GM19438 (cell line): ENCODE data around the gene ZNF33B.
"Not testable (repeated sequence)": the region's sequence is repeated elsewhere in the genome, so short reads cannot be mapped to it uniquely, and the experiment has no call there.

Experiments used
- ATAC-seq: cut with Tn5 transposase; IDR thresholded peaks from one replicate; pipeline ENCODE4 v1.9.1; 2021; ENCODE audit warnings: low read depth; ENCODE audit not compliant: unreplicated experiment

ZNF33B gene

DNA sequence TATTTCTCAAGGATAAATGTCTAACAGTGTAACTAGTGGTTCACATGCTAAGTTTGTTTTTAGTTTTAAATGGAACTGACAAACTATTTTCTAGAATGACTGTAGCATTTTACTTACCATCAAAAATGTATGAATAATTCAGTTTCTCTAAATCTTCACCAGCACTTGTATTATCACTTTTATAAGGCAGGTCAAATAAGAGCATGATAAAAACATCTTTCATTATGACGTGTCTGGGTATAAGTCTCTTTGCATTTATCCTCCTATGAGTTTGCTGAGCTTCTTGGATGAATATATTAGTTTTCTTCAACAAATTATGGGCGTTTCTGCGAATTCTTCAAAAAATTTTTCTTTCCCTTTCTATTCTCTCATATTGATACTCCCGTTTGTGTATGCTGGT, 19.9 kb downstream of the ZNF33B start:
- ATAC-seq = no peak

DNA sequence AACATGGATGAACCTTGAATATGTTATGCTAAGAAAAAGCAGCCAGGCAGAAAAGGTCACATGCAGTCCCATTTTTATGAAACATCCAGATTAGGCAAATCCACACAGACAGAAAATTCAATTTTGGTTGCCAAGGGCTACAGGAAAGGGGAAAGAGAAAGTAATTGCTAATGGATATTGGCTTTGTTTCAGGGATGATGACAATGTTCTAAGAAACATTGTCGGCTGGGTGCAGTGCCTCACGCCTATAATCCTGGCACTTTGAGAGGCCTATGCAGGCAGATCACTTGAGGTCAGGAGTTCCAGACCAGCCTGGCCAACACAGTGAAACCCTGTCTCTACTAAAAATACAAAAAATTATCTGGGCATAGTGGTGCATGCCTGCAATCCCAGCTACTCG, 23.0 kb downstream of the ZNF33B start:
- ATAC-seq = no peak

GRCh38 chr10:42609872-42610271, 28.5 kb downstream of the ZNF33B start:
- ATAC-seq = no peak

- ATAC-seq = no peak
These were observed 40.0 kb downstream of the ZNF33B start for GRCh38 chr10:42598249-42598873.

GRCh38 chr10:42596196-42596595, 42.2 kb downstream of the ZNF33B start:
- no peak for ATAC-seq

DNA sequence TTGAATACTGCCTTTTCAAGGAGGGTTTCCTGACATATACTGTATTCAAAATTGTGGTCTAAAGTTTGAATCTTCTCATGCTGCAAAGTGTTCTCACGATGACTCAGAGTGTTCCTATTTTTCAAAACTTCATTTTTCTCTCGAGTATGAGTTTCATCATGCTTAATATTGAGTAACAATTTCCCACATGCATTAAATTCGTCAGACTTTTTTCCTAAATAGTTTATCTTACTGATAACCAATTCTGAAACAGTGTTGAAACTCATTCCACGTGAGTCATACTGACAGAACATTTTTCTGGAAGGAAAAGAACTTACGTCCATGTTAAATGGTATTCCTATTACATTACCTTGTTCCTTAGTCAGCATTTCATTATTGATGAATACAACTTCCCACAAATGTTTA, 44.1 kb downstream of the ZNF33B start:
- ATAC-seq = no peak

DNA sequence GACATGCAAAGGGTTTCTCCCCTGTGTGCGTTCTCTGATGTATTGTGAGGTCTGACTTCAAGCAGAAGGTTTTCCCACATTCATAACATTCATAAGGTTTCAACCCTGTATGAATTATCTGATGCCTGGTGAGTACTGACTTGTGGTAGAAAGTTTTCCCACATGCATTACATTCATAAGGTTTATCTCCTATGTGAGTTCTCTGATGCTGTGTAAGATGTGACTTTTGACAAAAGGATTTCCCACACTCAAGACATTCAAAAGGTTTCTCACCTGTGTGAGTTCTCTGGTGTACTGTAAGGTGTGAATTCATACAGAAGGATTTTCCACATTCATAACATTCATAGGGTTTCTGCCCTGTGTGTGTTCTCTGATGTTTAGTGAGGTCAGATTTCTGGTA, 45.1 kb downstream of the ZNF33B start:
- no peak for ATAC-seq

GRCh38 chr10:42583828-42584227, 54.5 kb downstream of the ZNF33B start:
- no peak for ATAC-seq

GRCh38 chr10:42578019-42578418, 60.4 kb downstream of the ZNF33B start:
- no peak for ATAC-seq

DNA sequence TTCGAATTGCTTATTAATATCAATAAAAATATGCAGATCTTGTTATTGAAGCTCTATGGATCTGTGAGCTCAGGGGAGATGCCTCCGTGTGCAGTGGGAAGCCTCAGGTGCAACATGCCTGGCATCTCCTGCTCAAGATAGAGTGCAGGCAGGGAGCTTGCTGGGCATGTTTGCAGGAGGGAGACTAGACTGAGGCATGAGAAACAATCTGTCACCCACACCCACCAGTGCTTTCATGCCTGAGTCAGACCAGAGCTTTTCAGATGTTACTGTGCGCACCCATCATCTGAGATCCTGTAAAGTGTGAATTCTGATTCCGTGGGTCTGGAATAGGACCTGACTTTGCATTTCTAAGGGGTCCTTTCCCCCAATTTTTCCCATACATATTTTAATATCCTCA, 62.0 kb downstream of the ZNF33B start:
- ATAC-seq = no peak

DNA sequence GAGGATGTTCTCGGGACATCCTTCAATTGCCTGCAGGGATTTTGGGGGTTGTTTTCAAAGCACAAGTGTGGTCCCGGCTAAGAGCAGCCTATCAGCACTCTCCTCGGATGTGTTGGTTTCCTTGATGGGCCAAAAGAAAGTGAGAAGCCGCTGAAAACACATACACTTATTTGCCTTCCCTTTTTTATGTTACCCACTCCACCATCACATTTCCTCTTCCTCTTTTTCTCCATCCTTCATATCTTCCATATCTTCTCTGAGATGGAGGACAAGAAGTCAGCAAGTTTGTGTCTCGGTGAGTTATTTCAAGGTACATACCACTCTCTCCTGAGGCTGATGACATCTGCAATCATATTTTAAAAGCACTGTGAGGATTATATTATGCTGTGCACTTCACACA, 64.0 kb downstream of the ZNF33B start:
- ATAC-seq = no peak

GRCh38 chr10:42556931-42557330, 81.4 kb downstream of the ZNF33B start:
- no peak for ATAC-seq

GRCh38 chr10:42553576-42553975, 84.8 kb downstream of the ZNF33B start:
- ATAC-seq = not testable (repeated sequence)

DNA sequence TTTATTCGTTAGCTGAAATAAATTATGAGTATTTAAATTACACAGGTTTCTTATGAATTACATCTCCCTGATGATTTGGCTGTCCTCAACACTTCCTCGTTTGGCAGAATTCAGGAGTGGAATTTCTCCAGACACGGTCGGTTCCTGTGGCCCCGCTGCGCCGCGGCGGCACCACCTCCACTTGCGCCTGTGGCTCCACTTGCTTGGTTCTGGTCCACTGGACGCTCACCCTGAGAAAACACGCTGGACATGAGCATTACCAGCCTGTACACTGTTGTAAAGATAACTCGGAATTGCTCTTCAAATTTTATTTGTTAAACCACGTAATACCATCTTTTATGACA, 85.3 kb downstream of the ZNF33B start:
- peak; percentile 25 for ATAC-seq

GRCh38 chr10:42552188-42553063, 85.9 kb downstream of the ZNF33B start:
- ATAC-seq = peak; percentile 89

GRCh38 chr10:42551582-42552187, 86.7 kb downstream of the ZNF33B start:
- peak; percentile 1 for ATAC-seq

DNA sequence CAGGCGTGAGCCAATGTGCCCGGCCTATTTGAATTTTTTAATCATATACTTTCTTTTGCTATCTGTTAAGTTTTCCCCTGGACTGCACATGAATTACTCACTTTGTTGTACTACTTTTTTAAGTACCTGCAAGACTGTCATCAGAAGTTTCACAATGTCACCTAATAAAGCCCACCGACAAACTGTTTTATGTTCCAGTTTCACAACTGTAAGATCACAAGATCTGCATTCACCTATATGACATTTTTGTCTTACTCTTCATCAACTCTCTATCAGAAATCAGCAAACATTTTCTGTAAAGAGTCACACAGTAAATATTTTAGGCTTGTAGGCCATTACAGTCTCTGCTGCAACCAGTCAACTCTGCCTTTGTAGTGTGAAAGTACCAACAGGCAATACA, 88.5 kb downstream of the ZNF33B start:
- ATAC-seq = no peak

GRCh38 chr10:42548254-42548653, 90.1 kb downstream of the ZNF33B start:
- no peak for ATAC-seq

- ATAC-seq = no peak
These were observed 93.4 kb downstream of the ZNF33B start for GRCh38 chr10:42544945-42545344.

- ATAC-seq = no peak
These were observed 94.5 kb downstream of the ZNF33B start for GRCh38 chr10:42543840-42544372.
